Lower leg skin (tissue), 4 donors: ENCODE measurements around the gene FBXO5. TPM values are rescaled to one million over a fixed set of nuclear protein-coding genes. Genes with fewer than 3 reads are reported as not detected.

Experiments
- DNase-seq, 2 donors: peaks; one replicate each; pipeline ENCODE4 v3.0.0-alpha.2; 2019; ENCODE audit warnings: low spot score in 2 of 2
- H3K4me3 ChIP-seq: fragments of 200-600 bp; sonication (generic); 2 replicates; pipeline ENCODE4 v1.5.1; 2017; ENCODE audit warnings: mild to moderate bottlenecking, low read depth; ENCODE audit not compliant: poor library complexity, severe bottlenecking
- CTCF ChIP-seq, 3 donors: fragments of 450-650 bp; IDR thresholded peaks; one replicate each; pipeline ENCODE4 v1.5.1; 2016; ENCODE audit warnings: antibody characterized with exemption in 3 of 3, mild to moderate bottlenecking in 3 of 3, moderate library complexity in 2 of 3
- POLR2A ChIP-seq, 2 donors: fragments of 450-650 bp; IDR thresholded peaks; one replicate each; pipeline ENCODE4 v1.6.1; 2016 to 2017; ENCODE audit warnings: antibody characterized with exemption in 2 of 2, mild to moderate bottlenecking in 1 of 2, moderate library complexity in 1 of 2
- WGBS, 2 donors: methylation state at CpG; one replicate each; pipeline ENCODE4 v1.1.5; 2018; 5-methylcytosine and 5-hydroxymethylcytosine counted together
- intact Hi-C: fragments of 100-400 bp; cut with DNase I; formaldehyde crosslinking; loops from one replicate; pipeline ENCODE4 v1.15.0; 2023; ENCODE audit warnings: low total_unique reads
- total RNA-seq, 4 donors: library from RNA; depleted of rRNA; stranded (reverse); fragments of >200 nt; gene quantifications; one replicate each; pipeline ENCODE4 v1.1.0, GENCODE V29; 2016

FBXO5 gene
- total RNA-seq, 4 donors from 2014 or later = 2.0 to 6.5 (median 3.7) TPM

- 16% methylated on average over 1 of the region's 1 CpG for WGBS, 2 donors
- H3K4me3 ChIP-seq = no peak overlapping the region
- intact Hi-C loops = no loop called here
- DNase-seq = no peak
- TF ChIP-seq POLR2A (IDR thresholded peaks at IDR 0.05) = no peak
These were observed 30.8 kb downstream of the FBXO5 start for GRCh38 chr6:152952045-152952444.

- no peak overlapping the region for H3K4me3 ChIP-seq
- intact Hi-C loops = no loop called here
- 87 to 89% methylated on average over 3 of the region's 3 CpGs for WGBS, 2 donors
- DNase-seq = no peak
- TF ChIP-seq CTCF (IDR thresholded peaks at IDR 0.05) (no peak), POLR2A (IDR thresholded peaks at IDR 0.05) (no peak)
These were observed 32.6 kb downstream of the FBXO5 start for GRCh38 chr6:152950240-152950639.

- no peak for DNase-seq
- intact Hi-C loops = loop anchor here (10.0 kb wide), 1 partner anchor 83 kb away; no protein-coding TSS in a partner anchor
- 21 to 26% methylated on average over 9 of the region's 9 CpGs for WGBS, 2 donors
- no peak for TF ChIP-seq POLR2A (IDR thresholded peaks at IDR 0.05)
- TF ChIP-seq CTCF (IDR thresholded peaks at IDR 0.05) = no peak
- H3K4me3 ChIP-seq = no peak overlapping the region
These were observed 34.6 kb downstream of the FBXO5 start for GRCh38 chr6:152948150-152948768.

GRCh38 chr6:152946995-152947394 lies 35.8 kb downstream of the FBXO5 start:
- no peak overlapping the region for H3K4me3 ChIP-seq
- TF ChIP-seq POLR2A (IDR thresholded peaks at IDR 0.05) = no peak
- TF ChIP-seq CTCF (IDR thresholded peaks at IDR 0.05) = no peak
- intact Hi-C loops = loop anchor here (10.0 kb wide), 1 partner anchor 82 kb away; no protein-coding TSS in a partner anchor
- DNase-seq = no peak
- WGBS, 2 donors = 36 to 44% methylated on average over 2 of the region's 2 CpGs

- no peak overlapping the region for H3K4me3 ChIP-seq
- intact Hi-C loops = loop anchor here (10.0 kb wide), 1 partner anchor 82 kb away; no protein-coding TSS in a partner anchor
- no peak for DNase-seq
- 49 to 58% methylated on average over 3 of the region's 3 CpGs for WGBS, 2 donors
- no peak for TF ChIP-seq CTCF (IDR thresholded peaks at IDR 0.05)
- TF ChIP-seq POLR2A (IDR thresholded peaks at IDR 0.05) = no peak
These were observed 36.4 kb downstream of the FBXO5 start for GRCh38 chr6:152946484-152946883.

- DNase-seq = no peak
- TF ChIP-seq CTCF (IDR thresholded peaks at IDR 0.05) (no peak), POLR2A (IDR thresholded peaks at IDR 0.05) (no peak)
- 72 to 74% methylated on average over 2 of the region's 2 CpGs for WGBS, 2 donors
- H3K4me3 ChIP-seq = no peak overlapping the region
- intact Hi-C loops = loop anchor here (10.0 kb wide), 1 partner anchor 79 kb away; no protein-coding TSS in a partner anchor
These were observed 39.5 kb downstream of the FBXO5 start for GRCh38 chr6:152943260-152943897.
